ENCODE results near the gene PTPRM.

DNA sequence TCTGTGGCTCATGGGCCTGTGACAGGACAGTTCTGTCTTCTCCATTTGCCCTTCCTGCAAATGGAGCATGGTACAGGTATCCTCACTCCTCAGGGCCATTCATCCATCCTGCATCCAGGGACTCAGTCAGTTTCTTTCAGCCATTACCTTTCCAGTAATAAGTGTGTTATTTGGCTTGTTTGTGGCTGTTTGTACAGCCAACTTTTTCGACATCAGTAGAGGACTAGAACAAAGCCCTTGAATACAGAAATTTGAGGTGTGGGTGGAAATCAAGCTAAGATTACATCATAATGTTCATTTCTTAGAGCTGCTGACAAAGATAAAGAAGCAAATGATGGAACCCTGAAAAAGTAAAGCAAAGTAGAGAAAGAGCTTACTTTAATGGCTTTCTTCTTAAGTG is 290.4 kb downstream of the PTPRM start:
- TF ChIP-seq, protein P1, sequence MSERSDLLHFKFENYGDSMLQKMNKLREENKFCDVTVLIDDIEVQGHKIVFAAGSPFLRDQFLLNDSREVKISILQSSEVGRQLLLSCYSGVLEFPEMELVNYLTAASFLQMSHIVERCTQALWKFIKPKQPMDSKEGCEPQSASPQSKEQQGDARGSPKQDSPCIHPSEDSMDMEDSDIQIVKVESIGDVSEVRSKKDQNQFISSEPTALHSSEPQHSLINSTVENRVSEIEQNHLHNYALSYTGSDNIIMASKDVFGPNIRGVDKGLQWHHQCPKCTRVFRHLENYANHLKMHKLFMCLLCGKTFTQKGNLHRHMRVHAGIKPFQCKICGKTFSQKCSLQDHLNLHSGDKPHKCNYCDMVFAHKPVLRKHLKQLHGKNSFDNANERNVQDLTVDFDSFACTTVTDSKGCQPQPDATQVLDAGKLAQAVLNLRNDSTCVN (tag by site-specific recombination; optimal IDR thresholded peaks at IDR 0.05): no peak
- TF ChIP-seq ZNF324 (tag by site-specific recombination; IDR thresholded peaks at IDR 0.05) (no peak), MEIS1 (CRISPR knock-in tag; IDR thresholded peaks at IDR 0.05; ENCODE audit: borderline replicate concordance) (no peak), ZNF704 (tag by site-specific recombination; IDR thresholded peaks at IDR 0.05) (no peak), PRDM10 (tag by site-specific recombination; IDR thresholded peaks at IDR 0.05) (no peak), ZNF76 (tag by site-specific recombination; IDR thresholded peaks at IDR 0.05; ENCODE audit: borderline replicate concordance, low read depth) (no peak), ZNF677 (tag by site-specific recombination; IDR thresholded peaks at IDR 0.05) (no peak)
- TF ChIP-seq, protein P2, sequence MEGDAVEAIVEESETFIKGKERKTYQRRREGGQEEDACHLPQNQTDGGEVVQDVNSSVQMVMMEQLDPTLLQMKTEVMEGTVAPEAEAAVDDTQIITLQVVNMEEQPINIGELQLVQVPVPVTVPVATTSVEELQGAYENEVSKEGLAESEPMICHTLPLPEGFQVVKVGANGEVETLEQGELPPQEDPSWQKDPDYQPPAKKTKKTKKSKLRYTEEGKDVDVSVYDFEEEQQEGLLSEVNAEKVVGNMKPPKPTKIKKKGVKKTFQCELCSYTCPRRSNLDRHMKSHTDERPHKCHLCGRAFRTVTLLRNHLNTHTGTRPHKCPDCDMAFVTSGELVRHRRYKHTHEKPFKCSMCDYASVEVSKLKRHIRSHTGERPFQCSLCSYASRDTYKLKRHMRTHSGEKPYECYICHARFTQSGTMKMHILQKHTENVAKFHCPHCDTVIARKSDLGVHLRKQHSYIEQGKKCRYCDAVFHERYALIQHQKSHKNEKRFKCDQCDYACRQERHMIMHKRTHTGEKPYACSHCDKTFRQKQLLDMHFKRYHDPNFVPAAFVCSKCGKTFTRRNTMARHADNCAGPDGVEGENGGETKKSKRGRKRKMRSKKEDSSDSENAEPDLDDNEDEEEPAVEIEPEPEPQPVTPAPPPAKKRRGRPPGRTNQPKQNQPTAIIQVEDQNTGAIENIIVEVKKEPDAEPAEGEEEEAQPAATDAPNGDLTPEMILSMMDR (tag by site-specific recombination; IDR thresholded peaks at IDR 0.05): no peak

Measured in HEK293 (cell line).